RWPE2 (cell line): ENCODE measurements around the gene SLC35D2.

ENCODE experiments used
- ATAC-seq: fragments of 200-7000 bp; cut with Tn5 transposase; 3 replicates; pipeline ENCODE4 v1.9.1; 2021; ENCODE audit warnings: low read depth
- DNase-seq: peaks from one replicate; pipeline ENCODE4 v3.0.0-alpha.2; 2020; ENCODE audit warnings: low spot score
- H3K27ac ChIP-seq: fragments of 450-650 bp; 2 replicates; pipeline ENCODE4 v1.5.1; 2017; ENCODE audit warnings: mild to moderate bottlenecking; ENCODE audit not compliant: poor library complexity, severe bottlenecking
- H3K27me3 ChIP-seq: fragments of 250-450 bp; sonication (Bioruptor Pico); 2 replicates; pipeline ENCODE4 v1.5.1; 2021; ENCODE audit warnings: mild to moderate bottlenecking, moderate library complexity; ENCODE audit not compliant: insufficient read depth, poor library complexity, severe bottlenecking
- H3K36me3 ChIP-seq: fragments of 250-450 bp; sonication (Bioruptor Pico); 2 replicates; pipeline ENCODE4 v1.5.1; 2020; ENCODE audit warnings: low read depth, mild to moderate bottlenecking, moderate library complexity
- H3K4me1 ChIP-seq: fragments of 250-450 bp; sonication (Bioruptor Pico); 2 replicates; pipeline ENCODE4 v1.5.1; 2021; ENCODE audit warnings: mild to moderate bottlenecking, moderate library complexity; ENCODE audit not compliant: insufficient read depth, poor library complexity, severe bottlenecking
- H3K4me3 ChIP-seq: fragments of 250-450 bp; sonication (Bioruptor Pico); 2 replicates; pipeline ENCODE4 v1.5.1; 2021; ENCODE audit warnings: mild to moderate bottlenecking, moderate library complexity; ENCODE audit not compliant: severe bottlenecking
- H3K9me3 ChIP-seq: fragments of 250-450 bp; sonication (Bioruptor Pico); 2 replicates; pipeline ENCODE4 v1.5.1; 2021; ENCODE audit warnings: mild to moderate bottlenecking, moderate library complexity; ENCODE audit not compliant: severe bottlenecking
- CTCF ChIP-seq: fragments of 450-650 bp; IDR thresholded peaks from one replicate; pipeline ENCODE4 v1.5.1; 2017; ENCODE audit warnings: mild to moderate bottlenecking, moderate library complexity; ENCODE audit not compliant: poor library complexity, severe bottlenecking

Gene SLC35D2

GRCh38 chr9:96418083-96418919 is 34.8 kb upstream of the SLC35D2 start, which contains the start of gene ZNF367:
Gene ZNF367 (minus strand): TSS chr9:96418370. CDS start chr9:96418032, 338 bp downstream.
- Histone ChIP-seq H3K9me3 (no peaks in the 10 kb centered on the region), H3K27ac (peak within 1 kb of the TSS; percentile 91), H3K27me3 (no peaks in the 10 kb centered on the region), H3K36me3 (peaks cover 16% of the 10 kb centered on the region), H3K4me1 (peaks cover 19% of the 10 kb centered on the region), H3K4me3 (peak within 1 kb of the TSS; percentile 79)
- DNase-seq: peak; percentile 99
- peak; percentile 78 for ATAC-seq
- no peak for TF ChIP-seq CTCF

GRCh38 chr9:96417661-96418082 is 34.2 kb upstream of the SLC35D2 start:
- Histone ChIP-seq H3K4me3 (peak overlapping the region; percentile 79), H3K27ac (peak overlapping the region; percentile 91), H3K27me3 (no peaks in the 10 kb centered on the region), H3K36me3 (peaks cover 22% of the 10 kb centered on the region), H3K9me3 (no peaks in the 10 kb centered on the region), H3K4me1 (peaks cover 18% of the 10 kb centered on the region)
- DNase-seq: no peak
- no peak for ATAC-seq
- TF ChIP-seq CTCF: no peak

- DNase-seq (peak; percentile 88), ATAC-seq (no peak; the same call in 2 of the 3 replicates)
- Histone ChIP-seq H3K27me3 (no peaks in the 10 kb centered on the region), H3K36me3 (peaks cover 24% of the 10 kb centered on the region), H3K4me1 (peaks cover 18% of the 10 kb centered on the region), H3K9me3 (no peaks in the 10 kb centered on the region), H3K4me3 (peak overlapping the region; percentile 79), H3K27ac (peak overlapping the region; percentile 91)
- no peak for TF ChIP-seq CTCF
Observed at GRCh38 chr9:96417051-96417586, 33.6 kb upstream of the SLC35D2 start.

- DNase-seq (no peak), ATAC-seq (no peak)
- no peak overlapping the region for H3K27ac ChIP-seq
- no peaks in the 10 kb centered on the region for H3K9me3 ChIP-seq
- no peak overlapping the region for H3K4me3 ChIP-seq
- peaks cover 38% of the 10 kb centered on the region for H3K36me3 ChIP-seq
- H3K27me3 ChIP-seq: no peaks in the 10 kb centered on the region
- no peak for TF ChIP-seq CTCF
- H3K4me1 ChIP-seq: no peaks in the 10 kb centered on the region
Observed at GRCh38 chr9:96413302-96414221, 30.1 kb upstream of the SLC35D2 start.
